ENCODE results near the gene CAV3. TPM values are rescaled to one million over a fixed set of nuclear protein-coding genes. Genes with fewer than 3 reads are reported as not detected.

The CAV3 gene
- total RNA-seq, 3 donors from 2014 or later: not detected

DNA sequence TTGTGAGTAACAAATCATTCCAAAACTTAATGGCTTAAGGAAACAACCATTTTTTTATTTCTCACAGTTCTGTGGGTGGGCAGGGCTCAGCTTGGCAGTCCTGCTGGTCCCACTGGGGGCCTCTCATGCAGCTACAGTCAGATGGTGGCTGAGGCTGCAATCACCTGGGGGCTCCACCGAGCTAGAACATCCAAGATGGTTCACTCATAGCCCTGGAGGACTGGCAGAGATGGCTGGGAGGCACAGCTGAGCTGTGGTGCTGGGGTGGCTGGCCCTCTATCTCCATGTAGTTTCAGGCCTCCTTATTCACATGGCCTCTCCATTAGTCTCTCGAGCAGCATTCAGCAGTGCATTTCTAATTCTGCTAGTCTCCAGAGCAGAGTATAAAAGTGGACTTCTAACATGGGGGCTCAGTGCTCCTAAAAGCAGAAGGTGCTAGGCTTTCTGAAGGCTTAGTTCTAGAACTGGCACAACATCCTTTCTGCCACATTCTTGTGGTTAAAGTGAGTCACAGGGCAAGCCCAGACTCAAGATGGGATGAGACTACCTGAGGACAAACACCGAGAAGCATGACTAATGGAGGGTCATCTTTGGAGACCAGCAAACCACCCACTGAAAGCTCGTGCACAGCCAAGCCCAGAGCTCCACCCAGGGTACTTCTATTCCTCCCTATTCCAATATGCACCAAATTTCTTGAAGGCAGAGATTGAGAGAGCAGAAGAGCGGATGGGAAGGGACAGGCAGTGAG is 6.3 kb downstream of the CAV3 start:
- Histone ChIP-seq H3K9me3 (no peaks in the 10 kb centered on the region), H3K27me3 (no peaks in the 10 kb centered on the region), H3K4me3 (no peak overlapping the region), H3K4me1 (no peaks in the 10 kb centered on the region), H3K36me3 (no peaks in the 10 kb centered on the region), H3K27ac (no peak overlapping the region)
- DNase-seq (ENCODE audit: low spot score in 2 of 2): peak in 1 of 2 donors; percentile 30
- intact Hi-C loops (cut with DNase I; ENCODE audit: low total_unique reads): no loop called here
- TF ChIP-seq POLR2AphosphoS5 (IDR thresholded peaks at IDR 0.05) (no peak), POLR2A (IDR thresholded peaks at IDR 0.05) (no peak)
- TF ChIP-seq, protein P1, sequence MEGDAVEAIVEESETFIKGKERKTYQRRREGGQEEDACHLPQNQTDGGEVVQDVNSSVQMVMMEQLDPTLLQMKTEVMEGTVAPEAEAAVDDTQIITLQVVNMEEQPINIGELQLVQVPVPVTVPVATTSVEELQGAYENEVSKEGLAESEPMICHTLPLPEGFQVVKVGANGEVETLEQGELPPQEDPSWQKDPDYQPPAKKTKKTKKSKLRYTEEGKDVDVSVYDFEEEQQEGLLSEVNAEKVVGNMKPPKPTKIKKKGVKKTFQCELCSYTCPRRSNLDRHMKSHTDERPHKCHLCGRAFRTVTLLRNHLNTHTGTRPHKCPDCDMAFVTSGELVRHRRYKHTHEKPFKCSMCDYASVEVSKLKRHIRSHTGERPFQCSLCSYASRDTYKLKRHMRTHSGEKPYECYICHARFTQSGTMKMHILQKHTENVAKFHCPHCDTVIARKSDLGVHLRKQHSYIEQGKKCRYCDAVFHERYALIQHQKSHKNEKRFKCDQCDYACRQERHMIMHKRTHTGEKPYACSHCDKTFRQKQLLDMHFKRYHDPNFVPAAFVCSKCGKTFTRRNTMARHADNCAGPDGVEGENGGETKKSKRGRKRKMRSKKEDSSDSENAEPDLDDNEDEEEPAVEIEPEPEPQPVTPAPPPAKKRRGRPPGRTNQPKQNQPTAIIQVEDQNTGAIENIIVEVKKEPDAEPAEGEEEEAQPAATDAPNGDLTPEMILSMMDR (IDR thresholded peaks at IDR 0.05): no peak

DNA sequence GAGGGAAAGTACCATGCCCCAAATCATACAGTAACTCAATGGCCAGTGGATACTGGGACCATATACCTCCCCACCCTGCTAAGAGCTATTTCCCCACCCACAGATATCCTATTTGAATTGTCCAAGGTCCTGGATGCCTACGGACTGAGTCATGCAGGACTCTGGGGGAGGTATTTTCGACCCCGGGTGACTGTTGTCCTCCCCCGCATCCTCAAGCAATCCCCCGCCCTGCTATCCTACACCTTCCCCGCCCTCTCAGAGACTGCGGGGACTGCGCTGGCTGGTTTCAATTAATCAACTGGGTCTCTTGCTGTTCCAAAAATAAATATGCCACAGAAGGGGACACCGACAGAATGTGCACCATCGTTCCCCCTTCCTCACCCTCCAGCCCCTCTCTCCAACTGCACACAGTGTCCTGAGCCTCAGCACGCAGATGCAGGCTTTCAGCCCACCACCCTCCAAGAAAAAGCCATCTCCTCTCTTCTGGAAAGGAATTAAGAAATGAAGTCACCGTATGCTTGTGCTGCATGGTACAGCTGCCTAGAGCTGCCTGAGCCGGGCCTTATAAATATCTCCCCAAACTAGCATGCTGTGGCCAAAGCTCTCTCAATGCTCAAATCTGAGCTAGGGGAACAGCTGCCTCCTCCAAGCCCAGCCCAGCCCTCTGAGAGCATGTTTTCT is 8.1 kb downstream of the CAV3 start:
- Histone ChIP-seq H3K36me3 (no peaks in the 10 kb centered on the region), H3K27me3 (no peaks in the 10 kb centered on the region), H3K4me3 (peak overlapping the region in 1 of 3 donors; percentile 25), H3K4me1 (no peaks in the 10 kb centered on the region), H3K9me3 (no peaks in the 10 kb centered on the region), H3K27ac (no peak overlapping the region)
- peak in 1 of 2 donors; percentile 16 for DNase-seq (ENCODE audit: low spot score in 2 of 2)
- intact Hi-C loops (cut with DNase I; ENCODE audit: low total_unique reads): no loop called here
- no peak for TF ChIP-seq POLR2AphosphoS5 (IDR thresholded peaks at IDR 0.05)
- TF ChIP-seq POLR2A (IDR thresholded peaks at IDR 0.05): no peak
- TF ChIP-seq, protein P1 (IDR thresholded peaks at IDR 0.05): no peak

DNA sequence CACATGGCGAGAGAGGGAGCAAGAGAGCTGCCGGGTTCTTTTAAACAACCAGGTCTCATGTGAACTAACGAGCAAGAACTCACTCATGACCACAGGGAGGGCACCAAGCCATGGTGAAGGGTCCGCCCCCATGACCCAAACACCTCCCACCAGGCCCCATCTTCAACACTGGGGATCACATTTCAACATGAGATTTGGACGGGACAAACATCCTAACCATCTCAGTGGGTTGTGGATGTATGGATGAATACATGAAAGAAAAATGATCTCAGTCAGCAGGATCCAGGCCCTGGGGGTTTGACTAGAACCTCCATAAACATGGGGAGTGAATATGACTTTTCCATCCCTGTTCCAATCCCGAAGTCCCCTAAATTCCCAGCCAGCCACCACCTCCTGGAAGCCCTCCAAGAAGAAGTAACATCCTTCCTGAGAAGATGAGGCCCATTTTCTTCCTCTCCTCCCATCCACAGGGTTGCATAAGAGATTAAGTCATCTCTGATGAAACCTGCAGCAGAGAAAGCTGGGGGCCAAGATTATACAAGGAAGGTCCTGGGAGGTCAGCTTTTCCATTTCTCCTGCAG is 9.5 kb downstream of the CAV3 start:
- intact Hi-C loops (cut with DNase I; ENCODE audit: low total_unique reads): no loop called here
- no peaks in the 10 kb centered on the region for H3K27me3 ChIP-seq
- peak in 1 of 2 donors; percentile 15 for DNase-seq (ENCODE audit: low spot score in 2 of 2)
- H3K36me3 ChIP-seq: no peaks in the 10 kb centered on the region
- TF ChIP-seq, protein P1 (IDR thresholded peaks at IDR 0.05): no peak
- TF ChIP-seq POLR2AphosphoS5 (IDR thresholded peaks at IDR 0.05) (no peak), POLR2A (IDR thresholded peaks at IDR 0.05) (no peak)
- H3K9me3 ChIP-seq: no peaks in the 10 kb centered on the region
- H3K4me3 ChIP-seq: no peak overlapping the region
- no peaks in the 10 kb centered on the region for H3K4me1 ChIP-seq
- H3K27ac ChIP-seq: no peak overlapping the region

DNA sequence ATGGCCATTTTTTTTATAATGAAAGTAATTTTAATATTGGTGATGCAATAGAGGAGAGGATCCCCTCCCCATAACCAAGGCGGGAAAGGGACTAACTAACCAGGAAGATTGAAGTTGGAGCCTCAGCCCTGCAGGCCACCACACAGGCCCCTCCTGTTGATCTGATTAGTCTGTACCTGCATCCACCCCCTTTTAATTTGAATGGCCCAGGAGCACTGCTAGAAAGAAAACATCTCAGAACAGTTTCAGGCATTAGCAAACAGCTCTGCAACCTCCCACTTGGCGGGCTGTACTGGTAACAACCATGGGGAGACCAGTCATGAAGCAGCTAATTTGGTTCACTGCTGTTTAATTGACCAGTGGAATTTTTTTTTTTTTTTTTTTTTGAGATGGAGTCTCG is 10.3 kb downstream of the CAV3 start:
- Histone ChIP-seq H3K4me3 (no peak overlapping the region), H3K27ac (no peak overlapping the region), H3K9me3 (no peaks in the 10 kb centered on the region), H3K27me3 (no peaks in the 10 kb centered on the region), H3K4me1 (no peaks in the 10 kb centered on the region), H3K36me3 (no peaks in the 10 kb centered on the region)
- TF ChIP-seq POLR2AphosphoS5 (IDR thresholded peaks at IDR 0.05): no peak
- TF ChIP-seq, protein P1 (IDR thresholded peaks at IDR 0.05): no peak
- TF ChIP-seq POLR2A (IDR thresholded peaks at IDR 0.05): no peak
- DNase-seq (ENCODE audit: low spot score in 2 of 2): no peak
- intact Hi-C loops (cut with DNase I; ENCODE audit: low total_unique reads): no loop called here

All from breast epithelium (tissue), 4 donors.